WTC11 (cell line): ENCODE results near the gene PSMF1.

Experiments used
- ATF3 ChIP-seq: sonication (generic); formaldehyde crosslinking; conservative IDR thresholded peaks from 2 replicates; pipeline ENCODE4 v1.8.1; 2022; ENCODE audit warnings: mild to moderate bottlenecking, missing genetic modification reagents
- CTCF ChIP-seq: fragments of 200-600 bp; IDR thresholded peaks from 2 replicates; pipeline ENCODE4 v1.8.0; 2022; ENCODE audit warnings: antibody characterized with exemption
- PREB ChIP-seq: sonication (generic); formaldehyde crosslinking; IDR thresholded peaks from 2 replicates; pipeline ENCODE4 v1.8.1; 2022; ENCODE audit warnings: mild to moderate bottlenecking, missing genetic modification reagents, moderate library complexity, borderline replicate concordance
- SP1 ChIP-seq: sonication (generic); formaldehyde crosslinking; conservative IDR thresholded peaks from 2 replicates; pipeline ENCODE4 v1.8.1; 2022; ENCODE audit warnings: missing genetic modification reagents
- TCF7 ChIP-seq: sonication (generic); formaldehyde crosslinking; IDR thresholded peaks from 2 replicates; pipeline ENCODE4 v1.8.0; 2022; ENCODE audit warnings: mild to moderate bottlenecking, low read depth, missing genetic modification reagents, moderate library complexity
- ZBTB43 ChIP-seq: sonication (generic); formaldehyde crosslinking; IDR thresholded peaks from 2 replicates; pipeline ENCODE4 v1.8.1; 2023; ENCODE audit warnings: mild to moderate bottlenecking, missing genetic modification reagents
- ZSCAN18 ChIP-seq: fragments of 250-450 bp; sonication (Bioruptor Pico); IDR thresholded peaks from 2 replicates; pipeline ENCODE4 v2.1.2; 2022; ENCODE audit warnings: mild to moderate bottlenecking, moderate library complexity

- no peak for TF ChIP-seq CTCF
- no peak for TF ChIP-seq ZSCAN18
- TF ChIP-seq PREB (CRISPR knock-in tag), result no peak
- TF ChIP-seq ZBTB43 (CRISPR knock-in tag), result no peak
- no peak for TF ChIP-seq TCF7 (CRISPR knock-in tag)
- TF ChIP-seq SP1 (CRISPR knock-in tag), result no peak
- TF ChIP-seq ATF3 (CRISPR knock-in tag), result no peak
Measured at GRCh38 chr20:1185316-1185741, 66.9 kb downstream of the PSMF1 start.
